HCT116 (cell line): ENCODE results near the gene GALR2. TPM values are rescaled to one million over a fixed set of nuclear protein-coding genes. Genes with fewer than 3 reads are reported as not detected.

Experiments
- ATAC-seq: fragments of 200-7000 bp; cut with Tn5 transposase; 2 replicates; pipeline ENCODE4 v1.9.1; 2020; ENCODE audit warnings: mild to moderate bottlenecking, moderate library complexity
- BruUV-seq: library from RNA; stranded (reverse); fragments of 400-500 nt; replicated peaks from 2 replicates; lab custom pipeline; 2021; lab: Mats Ljungman, UMichigan
- CTCF ChIA-PET: fragments of 300-600 bp; sonication (Branson Sonifier 250); formaldehyde crosslinking; loops from one replicate; lab custom pipeline; 2021; ENCODE audit warnings: antibody characterized with exemption; lab: Charles Lee
- POLR2A ChIA-PET: fragments of 300-600, 350-600 bp; sonication (Branson Sonifier 250); formaldehyde crosslinking; loops from one replicate; lab custom pipeline; 2021; ENCODE audit warnings: antibody characterized with exemption; lab: Charles Lee
- RAD21 ChIA-PET, 2 experiments: fragments of 300-600 bp; sonication (Branson Sonifier 250); formaldehyde crosslinking; loops; one replicate each; lab custom pipeline; 2023; ENCODE audit warnings: low total read pairs in 2 of 2; ENCODE audit not compliant: uncharacterized antibody in 2 of 2, unreplicated experiment in 2 of 2, low non-redundant PET in 1 of 2; lab: Charles Lee
- DNase-seq: peaks from one replicate; pipeline ENCODE4 v3.0.0-alpha.2; 2010; ENCODE audit warnings: low read depth, low spot score
- H2AFZ ChIP-seq: fragments of 200-600 bp; shearing (Covaris generic), sonication (generic); 2 replicates; pipeline ENCODE4 v1.6.1; 2017; ENCODE audit warnings: low read depth, mixed run types, mixed read lengths, antibody characterized with exemption, low read length; ENCODE audit not compliant: poor library complexity, severe bottlenecking
- H3K27ac ChIP-seq: 2 replicates; pipeline ENCODE4 v1.5.1; 2012; ENCODE audit warnings: low read depth, low read length
- H3K27me3 ChIP-seq: fragments of 200-600 bp; sonication (generic); 2 replicates; pipeline ENCODE4 v1.6.1; 2016; ENCODE audit warnings: mixed run types, low read length, mixed read lengths; ENCODE audit not compliant: insufficient read depth
- H3K36me3 ChIP-seq, 2 experiments: fragments of 200-500 bp in 1 of 2; fragments of 200-600 bp in 1 of 2; sonication (Bioruptor generic) in 1 of 2; sonication (generic) in 1 of 2; 2 replicates each; pipeline versions ENCODE4 v1.5.1 to v1.6.1; 2014 to 2016; ENCODE audit warnings: low read length in 2 of 2, inconsistent platforms in 1 of 2, mixed read lengths in 1 of 2, mixed run types in 1 of 2; ENCODE audit not compliant: insufficient read depth in 2 of 2, control insufficient read depth in 1 of 2
- H3K4me1 ChIP-seq, 2 experiments: fragments of 200-600 bp in 1 of 2; sonication (generic) in 1 of 2; 2 replicates each; pipeline versions ENCODE4 v1.5.1 to v1.6.1; 2012 to 2017; ENCODE audit warnings: low read length in 2 of 2, inconsistent platforms in 1 of 2, mild to moderate bottlenecking in 1 of 2, mixed read lengths in 1 of 2, mixed run types in 1 of 2, moderate library complexity in 1 of 2; ENCODE audit not compliant: insufficient read depth in 2 of 2, control insufficient read depth in 1 of 2
- H3K4me2 ChIP-seq: fragments of 200-600 bp; sonication (generic); 2 replicates; pipeline ENCODE4 v1.6.1; 2017; ENCODE audit warnings: mixed run types, low read length, mixed read lengths
- H3K4me3 ChIP-seq, 2 experiments: fragments of 200-600 bp in 1 of 2; sonication (generic) in 1 of 2; replicated peaks in 1 of 2; 2 replicates each; pipeline ENCODE4 v1.5.1; 2011 to 2016; ENCODE audit warnings: low read length in 2 of 2, control low read depth in 1 of 2, low read depth in 1 of 2, mild to moderate bottlenecking in 1 of 2, mixed read lengths in 1 of 2, mixed run types in 1 of 2
- H3K79me2 ChIP-seq: fragments of 200-600 bp; sonication (generic); 2 replicates; pipeline ENCODE4 v1.6.1; 2017; ENCODE audit warnings: mild to moderate bottlenecking, mixed run types, low read length, moderate library complexity, mixed read lengths; ENCODE audit not compliant: insufficient read depth
- H3K9ac ChIP-seq: fragments of 200-600 bp; sonication (generic); 2 replicates; pipeline ENCODE4 v1.6.1; 2016; ENCODE audit warnings: low read length, mixed read lengths
- H3K9me2 ChIP-seq: fragments of 200-600 bp; sonication (generic), shearing (Covaris generic); 2 replicates; pipeline ENCODE4 v1.6.1; 2017; ENCODE audit warnings: mixed run types, mild to moderate bottlenecking, moderate library complexity; ENCODE audit not compliant: insufficient read depth
- H3K9me3 ChIP-seq, 2 experiments: fragments of 200-500 bp in 1 of 2; fragments of 200-600 bp in 1 of 2; sonication (Bioruptor generic) in 1 of 2; sonication (generic) in 1 of 2; 2 replicates each; pipeline ENCODE4 v1.6.1; 2014 to 2017; ENCODE audit warnings: low read length in 2 of 2, mixed read lengths in 2 of 2, inconsistent platforms in 1 of 2, low read depth in 1 of 2, mild to moderate bottlenecking in 1 of 2, mixed run types in 1 of 2, moderate library complexity in 1 of 2; ENCODE audit not compliant: control insufficient read depth in 1 of 2, insufficient read depth in 1 of 2
- H4K20me1 ChIP-seq: fragments of 200-600 bp; sonication (generic), shearing (Covaris generic); 2 replicates; pipeline ENCODE4 v1.6.1; 2017; ENCODE audit warnings: mixed run types, mild to moderate bottlenecking, moderate library complexity; ENCODE audit not compliant: insufficient read depth
- CBX3 ChIP-seq: IDR thresholded peaks from 2 replicates; pipeline ENCODE4 v1.6.1; 2012; ENCODE audit warnings: low read depth
- CEBPB ChIP-seq: IDR thresholded peaks from 2 replicates; pipeline ENCODE4 v1.6.1; 2012; ENCODE audit warnings: low read depth
- EGR1 ChIP-seq: IDR thresholded peaks from 2 replicates; pipeline ENCODE4 v1.6.1; 2012; ENCODE audit warnings: low read depth
- EZH2 ChIP-seq: fragments of 200-600 bp; sonication (generic); IDR thresholded peaks from 2 replicates; pipeline ENCODE4 v1.6.1; 2017; ENCODE audit warnings: antibody characterized with exemption, mixed run types
- EZH2phosphoT487 ChIP-seq: fragments of 200-600 bp; IDR thresholded peaks from 2 replicates; pipeline ENCODE4 v1.6.1; 2018; ENCODE audit warnings: antibody characterized with exemption, borderline replicate concordance
- FOSL1 ChIP-seq: IDR thresholded peaks from 2 replicates; pipeline ENCODE4 v1.6.1; 2012; ENCODE audit warnings: low read depth
- JUND ChIP-seq: IDR thresholded peaks from 2 replicates; pipeline ENCODE4 v1.6.1; 2012
- POLR2A ChIP-seq: IDR thresholded peaks from 2 replicates; pipeline ENCODE4 v1.7.0; 2011; ENCODE audit warnings: borderline replicate concordance; ENCODE audit not compliant: insufficient read depth, insufficient read length; ENCODE audit errors: extremely low read depth
- POLR2AphosphoS5 ChIP-seq: IDR thresholded peaks from 2 replicates; pipeline ENCODE4 v1.6.1; 2011; ENCODE audit warnings: mild to moderate bottlenecking, low read depth, low read length, moderate library complexity
- RAD21 ChIP-seq: IDR thresholded peaks from 2 replicates; pipeline ENCODE4 v1.6.1; 2012; ENCODE audit warnings: low read depth, mild to moderate bottlenecking
- SIN3A ChIP-seq: IDR thresholded peaks from 2 replicates; pipeline ENCODE4 v1.6.1; 2012; ENCODE audit warnings: low read depth
- SP1 ChIP-seq: IDR thresholded peaks from 2 replicates; pipeline ENCODE4 v1.6.1; 2012; ENCODE audit warnings: low read depth
- SRF ChIP-seq: IDR thresholded peaks from 2 replicates; pipeline ENCODE4 v1.6.1; 2012; ENCODE audit warnings: low read depth
- TCF7L2 ChIP-seq: IDR thresholded peaks from 2 replicates; pipeline ENCODE4 v1.7.0; 2011; ENCODE audit warnings: borderline replicate concordance, inconsistent platforms; ENCODE audit not compliant: insufficient read depth, insufficient read length; ENCODE audit errors: extremely low read depth
- YY1 ChIP-seq: IDR thresholded peaks from 2 replicates; pipeline ENCODE4 v1.6.1; 2011; ENCODE audit warnings: low read length, low read depth, moderate library complexity, mild to moderate bottlenecking; ENCODE audit not compliant: insufficient replicate concordance; ENCODE audit errors: extremely low read depth
- ZFX ChIP-seq: fragments of 450-650 bp; IDR thresholded peaks from 2 replicates; pipeline ENCODE4 v1.6.1; 2017
- ZNF274 ChIP-seq: fragments of 200-500 bp; sonication (Bioruptor generic); IDR thresholded peaks from 2 replicates; pipeline ENCODE4 v1.6.1; 2014; ENCODE audit warnings: mild to moderate bottlenecking, low read depth, low read length, inconsistent platforms
- intact Hi-C: fragments of 100-400 bp; cut with micrococcal nuclease; formaldehyde crosslinking; loops from 2 replicates; pipeline ENCODE4 v1.10.0; 2022
- total RNA-seq: library from RNA; stranded (reverse); gene quantifications from one replicate; pipeline ENCODE4 v1.2.1, GENCODE V29; 2021; ENCODE audit not compliant: unreplicated experiment
- TF ChIP-seq, protein P1 (sequence below): IDR thresholded peaks from 2 replicates; pipeline ENCODE4 v1.6.1; 2012; ENCODE audit warnings: low read depth
- TF ChIP-seq, protein P2 (sequence below): IDR thresholded peaks from 2 replicates; pipeline ENCODE4 v1.6.1; 2012
- TF ChIP-seq, protein P3 (sequence below): IDR thresholded peaks from 2 replicates; pipeline ENCODE4 v1.6.1; 2012

Gene GALR2
- total RNA-seq, 1 experiment from 2014 or later = 0.27 TPM

DNA sequence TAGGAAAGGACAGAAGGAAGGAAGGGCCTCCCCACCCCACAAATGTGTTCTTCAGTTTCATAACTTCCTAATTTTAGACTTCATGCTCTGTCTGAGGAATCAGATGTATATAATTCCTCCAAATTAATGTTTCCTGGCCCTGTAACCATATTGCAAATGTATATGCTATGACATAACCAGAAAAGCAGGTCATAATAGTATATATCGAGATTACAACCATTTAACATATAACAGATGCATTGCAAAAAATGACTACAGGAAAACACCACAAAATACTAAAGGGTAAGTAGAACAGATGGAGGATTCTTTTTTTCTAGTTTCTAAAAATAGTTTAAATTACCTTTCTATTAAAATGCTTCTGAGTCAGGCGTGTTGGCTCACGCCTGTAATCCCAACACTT, 32.1 kb downstream of the GALR2 start:
- ATAC-seq (no peak), DNase-seq (no peak)
- Histone ChIP-seq H2AFZ (no peak overlapping the region), H3K27ac (no peak overlapping the region), H4K20me1 (no peaks in the 10 kb centered on the region), H3K79me2 (peaks cover 19% of the 10 kb centered on the region), H3K9ac (no peak overlapping the region), H3K4me1 (peaks cover 12 to 26% of the 10 kb centered on the region in 2 experiments), H3K4me2 (no peak overlapping the region), H3K27me3 (no peaks in the 10 kb centered on the region), H3K36me3 (peaks cover 2 to 3% of the 10 kb centered on the region in 2 experiments; a peak in 2 of 4 replicates), H3K4me3 (no peak overlapping the region), H3K9me2 (no peaks in the 10 kb centered on the region), H3K9me3 (no peaks in the 10 kb centered on the region)
- CTCF ChIA-PET = interaction anchor here (0.9 to 1.9 kb wide), 7 partner anchors 11 to 173 kb away, joined by 3 to 5 read pairs (median 4); partner anchors contain the start of gene FOXJ1
- intact Hi-C loops = loop anchor here (2.0 to 10.0 kb wide), 2 partner anchors 92 to 202 kb away; partner anchors contain the start of gene MRPL38
- BruUV-seq = no TSS peak
- no peak for TF ChIP-seq POLR2AphosphoS5
- no peak for TF ChIP-seq SRF
- TF ChIP-seq JUND = no peak
- no peak for TF ChIP-seq TCF7L2
- no peak for TF ChIP-seq CBX3
- TF ChIP-seq, protein P1, sequence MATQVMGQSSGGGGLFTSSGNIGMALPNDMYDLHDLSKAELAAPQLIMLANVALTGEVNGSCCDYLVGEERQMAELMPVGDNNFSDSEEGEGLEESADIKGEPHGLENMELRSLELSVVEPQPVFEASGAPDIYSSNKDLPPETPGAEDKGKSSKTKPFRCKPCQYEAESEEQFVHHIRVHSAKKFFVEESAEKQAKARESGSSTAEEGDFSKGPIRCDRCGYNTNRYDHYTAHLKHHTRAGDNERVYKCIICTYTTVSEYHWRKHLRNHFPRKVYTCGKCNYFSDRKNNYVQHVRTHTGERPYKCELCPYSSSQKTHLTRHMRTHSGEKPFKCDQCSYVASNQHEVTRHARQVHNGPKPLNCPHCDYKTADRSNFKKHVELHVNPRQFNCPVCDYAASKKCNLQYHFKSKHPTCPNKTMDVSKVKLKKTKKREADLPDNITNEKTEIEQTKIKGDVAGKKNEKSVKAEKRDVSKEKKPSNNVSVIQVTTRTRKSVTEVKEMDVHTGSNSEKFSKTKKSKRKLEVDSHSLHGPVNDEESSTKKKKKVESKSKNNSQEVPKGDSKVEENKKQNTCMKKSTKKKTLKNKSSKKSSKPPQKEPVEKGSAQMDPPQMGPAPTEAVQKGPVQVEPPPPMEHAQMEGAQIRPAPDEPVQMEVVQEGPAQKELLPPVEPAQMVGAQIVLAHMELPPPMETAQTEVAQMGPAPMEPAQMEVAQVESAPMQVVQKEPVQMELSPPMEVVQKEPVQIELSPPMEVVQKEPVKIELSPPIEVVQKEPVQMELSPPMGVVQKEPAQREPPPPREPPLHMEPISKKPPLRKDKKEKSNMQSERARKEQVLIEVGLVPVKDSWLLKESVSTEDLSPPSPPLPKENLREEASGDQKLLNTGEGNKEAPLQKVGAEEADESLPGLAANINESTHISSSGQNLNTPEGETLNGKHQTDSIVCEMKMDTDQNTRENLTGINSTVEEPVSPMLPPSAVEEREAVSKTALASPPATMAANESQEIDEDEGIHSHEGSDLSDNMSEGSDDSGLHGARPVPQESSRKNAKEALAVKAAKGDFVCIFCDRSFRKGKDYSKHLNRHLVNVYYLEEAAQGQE = no peak
- no peak for TF ChIP-seq EGR1
- no peak for TF ChIP-seq EZH2
- no peak for TF ChIP-seq ZNF274
- no peak for TF ChIP-seq SP1
- no peak for TF ChIP-seq YY1
- no peak for TF ChIP-seq CEBPB
- TF ChIP-seq RAD21 = no peak
- TF ChIP-seq, protein P2, sequence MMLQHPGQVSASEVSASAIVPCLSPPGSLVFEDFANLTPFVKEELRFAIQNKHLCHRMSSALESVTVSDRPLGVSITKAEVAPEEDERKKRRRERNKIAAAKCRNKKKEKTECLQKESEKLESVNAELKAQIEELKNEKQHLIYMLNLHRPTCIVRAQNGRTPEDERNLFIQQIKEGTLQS = no peak
- TF ChIP-seq, protein P3, sequence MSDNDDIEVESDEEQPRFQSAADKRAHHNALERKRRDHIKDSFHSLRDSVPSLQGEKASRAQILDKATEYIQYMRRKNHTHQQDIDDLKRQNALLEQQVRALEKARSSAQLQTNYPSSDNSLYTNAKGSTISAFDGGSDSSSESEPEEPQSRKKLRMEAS = no peak
- no peak for TF ChIP-seq ZFX
- TF ChIP-seq SIN3A = no peak
- TF ChIP-seq POLR2A = no peak
- no peak for TF ChIP-seq FOSL1
- TF ChIP-seq EZH2phosphoT487 = no peak
- POLR2A ChIA-PET = no interaction called here
- RAD21 ChIA-PET = no interaction called here
